Nucleus accumbens (tissue), 56 donors: ENCODE results near the gene SP140L.

ENCODE experiments used
- DNase-seq, 56 donors: peaks; one replicate each; lab custom pipeline; 2025; lab: John Stamatoyannopoulos, UW

Gene SP140L

GRCh38 chr2:230447455-230448451 is 120.8 kb downstream of the SP140L start:
- DNase-seq = no peak

- DNase-seq = no peak
Observed at GRCh38 chr2:230449901-230450467, 123.0 kb downstream of the SP140L start.

DNA sequence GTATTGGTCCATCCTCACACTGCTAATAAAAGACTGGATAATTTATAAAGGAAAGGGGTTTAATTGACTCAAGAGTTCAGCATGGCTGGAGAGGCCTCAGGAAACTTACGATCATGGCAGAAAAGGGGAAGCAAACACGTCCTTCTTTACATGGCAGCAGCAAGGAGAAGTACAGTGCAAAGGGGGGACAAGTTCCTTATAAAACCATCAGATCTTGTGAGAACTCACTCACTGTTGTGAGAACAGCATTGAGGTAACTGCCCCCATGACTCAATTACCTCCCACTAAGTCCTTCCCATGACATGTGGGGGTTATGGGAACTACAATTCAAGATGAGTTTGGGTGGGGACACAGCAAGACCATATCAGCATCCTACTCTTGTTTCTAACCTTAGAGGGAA is 126.0 kb downstream of the SP140L start:
- DNase-seq = no peak
